ENCODE measurements around the gene ZBTB7A. TPM values are rescaled to one million over a fixed set of nuclear protein-coding genes. Genes with fewer than 3 reads are reported as not detected.

The ZBTB7A gene
- total and polyA plus RNA-seq, 2 experiments from 2014 or later, result 17.8 to 41.3 TPM

DNA sequence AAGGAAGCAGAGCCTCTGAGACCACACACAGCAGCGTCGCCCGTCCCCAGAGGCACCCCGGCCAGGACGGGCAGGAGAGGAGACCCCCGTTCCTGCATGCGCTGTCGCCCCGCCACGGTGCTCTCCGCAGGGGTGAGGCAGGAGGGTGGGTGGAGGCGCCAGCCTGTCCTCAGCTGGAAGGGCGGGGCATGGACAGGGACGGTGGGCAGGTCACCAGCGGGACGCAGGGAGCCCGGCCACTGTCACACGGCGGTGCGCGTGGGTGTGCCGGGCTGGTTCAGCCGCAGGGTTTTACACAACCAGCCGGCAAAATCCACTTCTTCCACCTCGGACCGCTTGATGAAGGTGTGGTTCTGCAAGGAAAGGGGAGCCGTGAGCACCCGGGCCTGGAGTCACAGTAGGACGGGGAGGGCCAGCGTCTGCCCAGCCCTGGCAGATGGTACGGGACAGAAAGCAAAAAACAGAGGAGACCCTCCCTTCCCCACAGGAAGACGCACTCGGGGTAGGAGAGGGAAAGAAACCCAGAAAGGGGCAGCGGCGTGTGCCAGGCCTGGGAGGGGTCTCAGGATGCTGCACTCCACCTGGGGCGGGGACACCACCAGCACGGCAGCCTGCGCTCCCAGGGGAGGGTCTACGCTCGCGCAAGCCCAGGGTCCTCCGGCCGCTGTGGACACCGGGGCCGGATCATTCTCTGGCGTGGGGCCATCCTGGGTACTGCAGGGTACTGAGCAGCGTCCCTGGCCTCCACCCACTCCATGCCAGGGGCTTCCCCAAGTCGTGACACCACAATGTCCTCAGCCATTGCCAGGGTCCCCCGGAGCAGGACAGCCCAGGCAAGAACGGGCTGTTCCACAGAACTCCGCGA, 23.9 kb upstream of the ZBTB7A start:
- H3K9me3 ChIP-seq (ENCODE audit: low read depth), result no peaks in the 10 kb centered on the region
- no peak for DNase-seq
- H3K9ac ChIP-seq, result no peak overlapping the region
- TF ChIP-seq EZH2 (IDR thresholded peaks at IDR 0.05; ENCODE audit: insufficient read depth, poor library complexity, severe bottlenecking), result no peak
- TF ChIP-seq EZH2phosphoT487 (IDR thresholded peaks at IDR 0.05; ENCODE audit: insufficient read depth, low read depth), result no peak
- in situ Hi-C loops (cut with MboI), result no loop called here
- no peak overlapping the region for H3K27ac ChIP-seq
- no peaks in the 10 kb centered on the region for H3F3A ChIP-seq (ENCODE audit: insufficient read depth)
- H4K20me1 ChIP-seq (ENCODE audit: insufficient read depth), result no peaks in the 10 kb centered on the region
- no peak overlapping the region for H3K4me2 ChIP-seq (ENCODE audit: unreplicated experiment)
- no peaks in the 10 kb centered on the region for H3K27me3 ChIP-seq (replicated peaks; ENCODE audit: insufficient read depth)
- H3K9me2 ChIP-seq (ENCODE audit: insufficient read depth), result no peaks in the 10 kb centered on the region
- 90% methylated on average over 40 to 49 of the region's 52 CpGs for WGBS, 2 experiments (ENCODE audit: low coverage in 1 of 2, low lambda C conversion rate in 2 of 2, missing lambda C conversion rate in 2 of 2)
- no peak overlapping the region for H2AFZ ChIP-seq
- no peaks in the 10 kb centered on the region for H3K79me2 ChIP-seq (ENCODE audit: insufficient read depth)
- no peak overlapping the region for H3K4me3 ChIP-seq
- no peaks in the 10 kb centered on the region; the same call in 1 of the 2 replicates for H3K36me3 ChIP-seq (ENCODE audit: low read depth)
- H3K4me1 ChIP-seq (ENCODE audit: insufficient read depth), result no peaks in the 10 kb centered on the region

DNA sequence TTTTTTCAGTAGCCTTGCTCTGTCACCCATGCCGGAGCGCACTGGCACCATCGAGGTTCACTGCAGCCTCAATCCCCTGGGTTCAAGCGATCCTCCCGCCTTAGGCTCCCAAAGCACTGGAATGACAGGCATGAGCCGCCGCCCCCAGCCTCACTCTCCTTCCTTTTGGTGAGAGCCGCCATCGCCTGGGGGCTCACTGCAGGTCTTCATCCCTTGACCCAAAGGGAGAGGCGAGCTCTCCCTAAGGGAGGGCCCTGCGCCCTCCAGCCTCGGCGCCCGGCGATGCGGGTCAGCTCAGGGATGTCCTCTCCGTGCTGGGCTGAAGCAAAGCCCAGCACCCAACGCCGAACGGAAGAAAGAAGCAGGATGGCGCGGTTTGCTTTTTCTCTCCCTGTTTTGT, 23.2 kb upstream of the ZBTB7A start:
- Histone ChIP-seq H3K4me1 (ENCODE audit: insufficient read depth) (no peaks in the 10 kb centered on the region), H3K4me2 (ENCODE audit: unreplicated experiment) (no peak overlapping the region), H3K27me3 (replicated peaks; ENCODE audit: insufficient read depth) (no peaks in the 10 kb centered on the region), H3K27ac (no peak overlapping the region), H3F3A (ENCODE audit: insufficient read depth) (no peaks in the 10 kb centered on the region), H4K20me1 (ENCODE audit: insufficient read depth) (no peaks in the 10 kb centered on the region), H3K4me3 (no peak overlapping the region), H3K79me2 (ENCODE audit: insufficient read depth) (no peaks in the 10 kb centered on the region), H3K9me2 (ENCODE audit: insufficient read depth) (no peaks in the 10 kb centered on the region), H2AFZ (no peak overlapping the region), H3K36me3 (ENCODE audit: low read depth) (no peaks in the 10 kb centered on the region; the same call in 1 of the 2 replicates), H3K9ac (no peak overlapping the region), H3K9me3 (ENCODE audit: low read depth) (no peaks in the 10 kb centered on the region)
- WGBS, 2 experiments (ENCODE audit: low coverage in 1 of 2, low lambda C conversion rate in 2 of 2, missing lambda C conversion rate in 2 of 2), result 95 to 97% methylated on average over 21 to 22 of the region's 22 CpGs
- DNase-seq, result no peak
- in situ Hi-C loops (cut with MboI), result no loop called here
- TF ChIP-seq EZH2 (IDR thresholded peaks at IDR 0.05; ENCODE audit: insufficient read depth, poor library complexity, severe bottlenecking) (no peak), EZH2phosphoT487 (IDR thresholded peaks at IDR 0.05; ENCODE audit: insufficient read depth, low read depth) (no peak)

DNA sequence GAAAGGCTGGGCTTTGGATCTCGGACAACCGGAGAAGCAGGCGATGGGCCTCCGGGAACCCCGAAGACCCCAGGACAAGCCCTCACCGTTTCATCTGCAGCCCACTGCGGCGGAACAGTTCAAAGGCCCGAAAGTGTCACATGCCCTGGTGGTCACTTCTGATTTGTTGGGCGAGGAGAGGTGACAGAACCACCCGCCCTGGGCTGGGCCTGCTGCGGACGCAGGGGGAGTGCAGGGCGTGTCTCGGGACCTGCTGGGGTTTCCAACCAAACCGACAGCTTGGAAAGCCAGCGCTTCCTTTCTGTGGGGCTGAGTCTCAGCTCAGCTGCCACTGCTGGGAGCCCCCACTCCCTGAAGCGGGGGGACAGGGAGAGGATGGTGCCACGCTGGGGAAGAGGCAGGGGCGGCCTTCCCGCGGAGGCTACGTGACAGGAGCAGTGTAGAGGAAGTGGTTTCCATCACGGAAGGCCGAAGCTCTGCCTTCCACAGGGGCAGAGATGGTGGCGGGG, 22.8 kb upstream of the ZBTB7A start:
- Histone ChIP-seq H4K20me1 (ENCODE audit: insufficient read depth) (no peaks in the 10 kb centered on the region), H3K4me2 (ENCODE audit: unreplicated experiment) (no peak overlapping the region)

DNA sequence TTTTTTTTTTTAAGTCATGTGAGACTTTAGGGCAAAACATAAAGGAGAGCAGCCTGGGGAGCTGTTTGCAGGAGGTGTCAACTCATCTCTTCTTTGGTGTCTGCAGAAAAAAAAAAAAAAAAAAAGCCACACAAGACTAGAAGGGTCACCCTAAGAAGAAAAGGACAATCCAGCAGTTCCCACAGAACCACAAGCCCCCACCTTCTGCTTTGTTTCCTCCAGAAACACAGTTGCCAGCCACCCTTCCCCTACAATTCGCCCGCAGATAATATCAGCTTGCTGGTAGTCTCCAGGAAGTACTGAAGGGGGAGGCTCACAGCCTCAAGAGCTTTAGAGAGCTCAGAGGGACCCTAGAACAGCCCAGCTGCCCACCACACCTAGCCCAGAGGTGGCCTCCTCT, 22.3 kb upstream of the ZBTB7A start:
- Histone ChIP-seq H3K4me1 (ENCODE audit: insufficient read depth) (no peaks in the 10 kb centered on the region), H3K9ac (no peak overlapping the region), H3K4me3 (no peak overlapping the region), H3K27me3 (replicated peaks; ENCODE audit: insufficient read depth) (no peaks in the 10 kb centered on the region), H4K20me1 (ENCODE audit: insufficient read depth) (no peaks in the 10 kb centered on the region), H3K36me3 (ENCODE audit: low read depth) (no peaks in the 10 kb centered on the region; the same call in 1 of the 2 replicates), H3F3A (ENCODE audit: insufficient read depth) (no peaks in the 10 kb centered on the region), H3K9me3 (ENCODE audit: low read depth) (no peaks in the 10 kb centered on the region), H3K27ac (no peak overlapping the region), H3K9me2 (ENCODE audit: insufficient read depth) (no peaks in the 10 kb centered on the region), H2AFZ (no peak overlapping the region), H3K4me2 (ENCODE audit: unreplicated experiment) (no peak overlapping the region), H3K79me2 (ENCODE audit: insufficient read depth) (no peaks in the 10 kb centered on the region)
- DNase-seq, result no peak
- 92 to 96% methylated on average over 2 of the region's 2 CpGs for WGBS, 2 experiments (ENCODE audit: low coverage in 1 of 2, low lambda C conversion rate in 2 of 2, missing lambda C conversion rate in 2 of 2)
- in situ Hi-C loops (cut with MboI), result no loop called here
- TF ChIP-seq EZH2 (IDR thresholded peaks at IDR 0.05; ENCODE audit: insufficient read depth, poor library complexity, severe bottlenecking), result no peak

More for the DNA sequence above, 22.8 kb upstream of the ZBTB7A start:
- Histone ChIP-seq H3K9me3 (ENCODE audit: low read depth) (no peaks in the 10 kb centered on the region), H3K36me3 (ENCODE audit: low read depth) (no peaks in the 10 kb centered on the region; the same call in 1 of the 2 replicates), H3K27me3 (replicated peaks; ENCODE audit: insufficient read depth) (no peaks in the 10 kb centered on the region), H3K79me2 (ENCODE audit: insufficient read depth) (no peaks in the 10 kb centered on the region), H3K9me2 (ENCODE audit: insufficient read depth) (no peaks in the 10 kb centered on the region), H2AFZ (no peak overlapping the region), H3K4me3 (no peak overlapping the region), H3K9ac (no peak overlapping the region), H3K4me1 (ENCODE audit: insufficient read depth) (no peaks in the 10 kb centered on the region), H3F3A (ENCODE audit: insufficient read depth) (no peaks in the 10 kb centered on the region), H3K27ac (no peak overlapping the region)
- 89 to 91% methylated on average over 26 of the region's 26 CpGs for WGBS, 2 experiments (ENCODE audit: low coverage in 1 of 2, low lambda C conversion rate in 2 of 2, missing lambda C conversion rate in 2 of 2)
- in situ Hi-C loops (cut with MboI), result no loop called here
- TF ChIP-seq EZH2 (IDR thresholded peaks at IDR 0.05; ENCODE audit: insufficient read depth, poor library complexity, severe bottlenecking), result no peak
- TF ChIP-seq EZH2phosphoT487 (IDR thresholded peaks at IDR 0.05; ENCODE audit: insufficient read depth, low read depth), result no peak
- DNase-seq, result no peak
